H9 (cell line): ENCODE results near the gene CROCC2. TPM values are rescaled to one million over a fixed set of nuclear protein-coding genes. Genes with fewer than 3 reads are reported as not detected.

Source experiments
- DNase-seq: peaks from one replicate; pipeline ENCODE4 v3.0.0-alpha.2; 2017
- H2AFZ ChIP-seq: one replicate; pipeline ENCODE4 v1.6.1; 2013; ENCODE audit warnings: mild to moderate bottlenecking, low read length, control low read depth, moderate library complexity
- H2AK5ac ChIP-seq: 2 replicates; pipeline ENCODE4 v1.6.1; 2013; ENCODE audit warnings: low read length, control low read depth, mixed read lengths; ENCODE audit not compliant: insufficient read length
- H2BK120ac ChIP-seq: one replicate; pipeline ENCODE4 v1.6.1; 2013; ENCODE audit warnings: low read depth, mild to moderate bottlenecking, low read length, control low read depth, inconsistent platforms; ENCODE audit not compliant: poor library complexity, severe bottlenecking
- H2BK12ac ChIP-seq: 2 replicates; pipeline ENCODE4 v1.6.1; 2013; ENCODE audit warnings: low read length, control low read depth, mixed read lengths, low read depth; ENCODE audit not compliant: insufficient read length
- H2BK15ac ChIP-seq: 2 replicates; pipeline ENCODE4 v1.6.1; 2013; ENCODE audit warnings: low read depth, low read length, control low read depth
- H2BK20ac ChIP-seq: one replicate; pipeline ENCODE4 v1.6.1; 2013; ENCODE audit warnings: low read depth, mild to moderate bottlenecking, low read length, control low read depth, inconsistent platforms; ENCODE audit not compliant: poor library complexity, severe bottlenecking
- H2BK5ac ChIP-seq: 2 replicates; pipeline ENCODE4 v1.6.1; 2013; ENCODE audit warnings: low read length, control low read depth, mixed read lengths; ENCODE audit not compliant: insufficient read length
- H3K14ac ChIP-seq: 2 replicates; pipeline ENCODE4 v1.6.1; 2013; ENCODE audit warnings: low read length, control low read depth; ENCODE audit not compliant: insufficient read depth
- H3K18ac ChIP-seq: 2 replicates; pipeline ENCODE4 v1.6.1; 2013; ENCODE audit warnings: low read depth, mild to moderate bottlenecking, mixed read lengths, low read length, control low read depth; ENCODE audit not compliant: insufficient read length
- H3K23ac ChIP-seq: 2 replicates; pipeline ENCODE4 v1.6.1; 2013; ENCODE audit warnings: low read length, control low read depth, mixed read lengths, low read depth; ENCODE audit not compliant: insufficient read length
- H3K23me2 ChIP-seq: 2 replicates; pipeline ENCODE4 v1.6.1; 2013; ENCODE audit warnings: low read depth, mild to moderate bottlenecking, mixed read lengths, low read length, control low read depth; ENCODE audit not compliant: insufficient read length, poor library complexity, severe bottlenecking
- H3K27ac ChIP-seq: 2 replicates; pipeline ENCODE4 v1.5.1; 2013; ENCODE audit warnings: low read length, control low read depth, mixed read lengths, low read depth; ENCODE audit not compliant: insufficient read length
- H3K27me3 ChIP-seq: 2 replicates; pipeline ENCODE4 v1.6.1; 2013; ENCODE audit warnings: low read length, control low read depth, inconsistent platforms; ENCODE audit not compliant: insufficient read depth
- H3K4ac ChIP-seq: 2 replicates; pipeline ENCODE4 v1.6.1; 2013; ENCODE audit warnings: low read depth, mild to moderate bottlenecking, control low read depth, inconsistent platforms, low read length, moderate library complexity
- H3K4me1 ChIP-seq: 2 replicates; pipeline ENCODE4 v1.6.1; 2013; ENCODE audit warnings: low read length, control low read depth, inconsistent platforms; ENCODE audit not compliant: insufficient read depth
- H3K4me2 ChIP-seq: 2 replicates; pipeline ENCODE4 v1.6.1; 2013; ENCODE audit warnings: low read length, control low read depth, mixed read lengths; ENCODE audit not compliant: insufficient read length, insufficient read depth
- H3K56ac ChIP-seq: 2 replicates; pipeline ENCODE4 v1.6.1; 2013; ENCODE audit warnings: low read depth, mild to moderate bottlenecking, mixed read lengths, low read length, control low read depth; ENCODE audit not compliant: insufficient read length
- H3K79me1 ChIP-seq: 2 replicates; pipeline ENCODE4 v1.6.1; 2013; ENCODE audit warnings: low read depth, mild to moderate bottlenecking, moderate library complexity, low read length, control low read depth, inconsistent platforms; ENCODE audit not compliant: insufficient read depth, poor library complexity, severe bottlenecking
- H3K79me2 ChIP-seq: 2 replicates; pipeline ENCODE4 v1.6.1; 2013; ENCODE audit warnings: low read length, control low read depth, inconsistent platforms; ENCODE audit not compliant: insufficient read depth
- H3K9ac ChIP-seq: 2 replicates; pipeline ENCODE4 v1.6.1; 2013; ENCODE audit warnings: low read length, control low read depth, mixed read lengths; ENCODE audit not compliant: insufficient read length; ENCODE audit errors: extremely low read depth
- H3K9me3 ChIP-seq: one replicate; pipeline ENCODE4 v1.6.1; 2013; ENCODE audit warnings: low read depth, low read length, inconsistent platforms; ENCODE audit not compliant: control insufficient read depth
- H3T11ph ChIP-seq: one replicate; pipeline ENCODE4 v1.6.1; 2013; ENCODE audit warnings: mild to moderate bottlenecking, low read length, control low read depth, inconsistent platforms
- H4K20me1 ChIP-seq: one replicate; pipeline ENCODE4 v1.6.1; 2013; ENCODE audit not compliant: control insufficient read depth, insufficient read length, insufficient read depth
- H4K5ac ChIP-seq: 2 replicates; pipeline ENCODE4 v1.6.1; 2013; ENCODE audit warnings: low read depth, mild to moderate bottlenecking, mixed read lengths, low read length, control low read depth; ENCODE audit not compliant: insufficient read length
- H4K8ac ChIP-seq: replicated peaks from 2 replicates; pipeline ENCODE4 v1.6.1; 2013; ENCODE audit warnings: low read length, control low read depth, mixed read lengths, low read depth; ENCODE audit not compliant: insufficient read length
- H4K91ac ChIP-seq: 2 replicates; pipeline ENCODE4 v1.6.1; 2013; ENCODE audit warnings: low read depth, mild to moderate bottlenecking, moderate library complexity, mixed read lengths, low read length, control low read depth; ENCODE audit not compliant: insufficient read length
- H3K27ac Mint-ChIP-seq, 3 experiments: 2 replicates in 2 of 3; 3 replicates in 1 of 3; pipeline ENCODE4 v1.8.0; 2020 to 2021; ENCODE audit warnings: mixed read lengths in 3 of 3, mild to moderate bottlenecking in 1 of 3, moderate library complexity in 1 of 3
- H3K27me3 Mint-ChIP-seq: 2 replicates; pipeline ENCODE4 v1.8.0; 2021; ENCODE audit warnings: low read depth, mild to moderate bottlenecking, moderate library complexity, mixed read lengths
- H3K36me3 Mint-ChIP-seq, 3 experiments: 2 replicates in 2 of 3; 3 replicates in 1 of 3; pipeline ENCODE4 v1.8.0; 2020 to 2021; ENCODE audit warnings: low read depth in 3 of 3, mixed read lengths in 3 of 3; ENCODE audit not compliant: insufficient read depth in 1 of 3
- H3K4me1 Mint-ChIP-seq, 2 experiments: 2 replicates each; pipeline ENCODE4 v1.8.0; 2020; ENCODE audit warnings: mixed read lengths in 2 of 2
- H3K4me3 Mint-ChIP-seq, 2 experiments: 2 replicates in 1 of 2; 3 replicates in 1 of 2; pipeline ENCODE4 v1.8.0; 2020 to 2021; ENCODE audit warnings: mild to moderate bottlenecking in 2 of 2, mixed read lengths in 2 of 2, moderate library complexity in 1 of 2
- H3K9me3 Mint-ChIP-seq, 2 experiments: 2 replicates in 1 of 2; 3 replicates in 1 of 2; pipeline ENCODE4 v1.8.0; 2020; ENCODE audit warnings: mild to moderate bottlenecking in 2 of 2, mixed read lengths in 2 of 2, moderate library complexity in 1 of 2
- CTCF ChIP-seq: fragments of 200-600 bp; sonication (generic); conservative IDR thresholded peaks from 3 replicates; pipeline ENCODE4 v1.8.0; 2021; ENCODE audit warnings: antibody characterized with exemption, mild to moderate bottlenecking
- WGBS: extraction: QIAGEN DNeasy Blood & Tissue Kit; methylation state at CpG from one replicate; pipeline ENCODE4 v1.1.7; 2013; ENCODE audit warnings: missing lambda C conversion rate, low lambda C conversion rate, mixed read lengths; ENCODE audit not compliant: insufficient read length; ENCODE audit errors: extremely low coverage; 5-methylcytosine and 5-hydroxymethylcytosine counted together
- total RNA-seq: library from RNA; stranded (reverse); gene quantifications from 2 replicates; pipeline ENCODE4 v1.2.1, GENCODE V29; 2021

Gene CROCC2
- total RNA-seq, 1 experiment from 2014 or later: not detected

GRCh38 chr2:241019441-241020139 is 113.5 kb downstream of the CROCC2 start:
- no peak overlapping the region for H2BK15ac ChIP-seq
- TF ChIP-seq CTCF: no peak
- H2AK5ac ChIP-seq: no peak overlapping the region
- no peaks in the 10 kb centered on the region for H3K27me3 ChIP-seq
- no peak overlapping the region for H3K4me3 Mint-ChIP-seq
- H3K23ac ChIP-seq: no peak overlapping the region
- no peak for DNase-seq
- H3K27ac Mint-ChIP-seq: no peak overlapping the region; a peak in 1 of 7 replicates
- H2BK5ac ChIP-seq: no peak overlapping the region
- H2BK20ac ChIP-seq: no peak overlapping the region
- no peak overlapping the region for H2BK12ac ChIP-seq
- no peak overlapping the region for H3K4ac ChIP-seq
- H3K79me1 ChIP-seq: no peaks in the 10 kb centered on the region
- no peaks in the 10 kb centered on the region; a peak in 1 of 7 replicates for H3K36me3 Mint-ChIP-seq
- H3T11ph ChIP-seq: no peak overlapping the region
- H3K23me2 ChIP-seq: no peaks in the 10 kb centered on the region
- H4K8ac ChIP-seq: no peak overlapping the region
- H3K9ac ChIP-seq: no peak overlapping the region
- peaks cover 3 to 4% of the 10 kb centered on the region in 2 experiments; a peak in 3 of 4 replicates for H3K4me1 Mint-ChIP-seq
- peaks cover 2% of the 10 kb centered on the region for H3K27me3 Mint-ChIP-seq
- H2AFZ ChIP-seq: no peak overlapping the region
- no peaks in the 10 kb centered on the region for H3K79me2 ChIP-seq
- H3K56ac ChIP-seq: no peak overlapping the region
- WGBS: no CpG with 5 or more reads among the region's 20 CpGs
- no peak overlapping the region for H4K5ac ChIP-seq
- no peak overlapping the region for H3K14ac ChIP-seq
- H4K91ac ChIP-seq: no peak overlapping the region
- H3K9me3 ChIP-seq: no peaks in the 10 kb centered on the region
- no peaks in the 10 kb centered on the region for H4K20me1 ChIP-seq
- H3K27ac ChIP-seq: no peak overlapping the region
- no peak overlapping the region for H3K18ac ChIP-seq
- no peak overlapping the region for H3K4me2 ChIP-seq
- no peak overlapping the region for H2BK120ac ChIP-seq
- H3K4me1 ChIP-seq: no peaks in the 10 kb centered on the region
- H3K9me3 Mint-ChIP-seq: peaks cover 10 to 18% of the 10 kb centered on the region in 2 experiments
